Activated CD8-positive, alpha-beta T cell treated with anti-CD3 and anti-CD28 coated beads, Interleukin-2, amount 10 ng/mL, durations not matched to agents 7 days and 5 days (primary cell): ENCODE measurements around the gene RIN3. TPM values are rescaled to one million over a fixed set of nuclear protein-coding genes. Genes with fewer than 3 reads are reported as not detected.

Experiments
- ATAC-seq: fragments of 150-1000 bp; cut with Tn5 transposase; one replicate; pipeline ENCODE4 v1.10.0; 2021; ENCODE audit warnings: moderate library complexity
- CTCF ChIA-PET: fragments of 350-600 bp; sonication (Branson Sonifier 250); formaldehyde crosslinking; loops from one replicate; lab custom pipeline; 2021; ENCODE audit warnings: antibody characterized with exemption; lab: Charles Lee
- POLR2A ChIA-PET: fragments of 350-600 bp; sonication (Branson Sonifier 250); formaldehyde crosslinking; loops from one replicate; lab custom pipeline; 2021; ENCODE audit warnings: antibody characterized with exemption; lab: Charles Lee
- DNase-seq: peaks from one replicate; pipeline ENCODE4 v3.0.0-alpha.2; 2020
- H3K27ac Mint-ChIP-seq: one replicate; pipeline ENCODE4 v1.8.0; 2021; ENCODE audit warnings: mild to moderate bottlenecking, mixed read lengths
- H3K27me3 Mint-ChIP-seq: one replicate; pipeline ENCODE4 v1.8.0; 2021; ENCODE audit warnings: low read depth, mixed read lengths
- H3K36me3 Mint-ChIP-seq: one replicate; pipeline ENCODE4 v1.8.0; 2021; ENCODE audit warnings: low read depth, mixed read lengths
- H3K4me1 Mint-ChIP-seq: one replicate; pipeline ENCODE4 v1.8.0; 2021; ENCODE audit warnings: low read depth, mixed read lengths
- H3K4me3 Mint-ChIP-seq: one replicate; pipeline ENCODE4 v1.8.0; 2021; ENCODE audit warnings: mild to moderate bottlenecking, mixed read lengths
- H3K9me3 Mint-ChIP-seq: one replicate; pipeline ENCODE4 v1.8.0; 2022; ENCODE audit warnings: mixed read lengths; ENCODE audit not compliant: insufficient read depth
- total RNA-seq, 2 experiments: library from RNA; stranded (reverse); gene quantifications; one replicate each; pipeline ENCODE4 v1.2.3, GENCODE V29; 2021

Gene RIN3
- total RNA-seq, 2 experiments from 2014 or later: 85.6 to 89.0 TPM

GRCh38 chr14:92489394-92490238 lies 24.0 kb upstream of the RIN3 start:
- ChIA-PET POLR2A (interaction anchor here (0.5 kb wide), 1 partner anchor 73 kb away, joined by 3 read pairs; no protein-coding TSS in a partner anchor), CTCF (no interaction called here)
- H3K36me3 Mint-ChIP-seq: no peaks in the 10 kb centered on the region
- peaks cover 11% of the 10 kb centered on the region for H3K27me3 Mint-ChIP-seq
- no peaks in the 10 kb centered on the region for H3K9me3 Mint-ChIP-seq
- DNase-seq (no peak), ATAC-seq (no peak)
- peaks cover 7% of the 10 kb centered on the region for H3K4me1 Mint-ChIP-seq
- H3K27ac Mint-ChIP-seq: no peak overlapping the region
- no peak overlapping the region for H3K4me3 Mint-ChIP-seq

GRCh38 chr14:92490239-92490959 lies 23.2 kb upstream of the RIN3 start:
- ChIA-PET CTCF (no interaction called here), POLR2A (no interaction called here)
- H3K4me1 Mint-ChIP-seq: peaks cover 7% of the 10 kb centered on the region
- DNase-seq: no peak
- no peak for ATAC-seq
- H3K4me3 Mint-ChIP-seq: no peak overlapping the region
- no peak overlapping the region for H3K27ac Mint-ChIP-seq
- peaks cover 11% of the 10 kb centered on the region for H3K27me3 Mint-ChIP-seq
- H3K36me3 Mint-ChIP-seq: no peaks in the 10 kb centered on the region
- H3K9me3 Mint-ChIP-seq: no peaks in the 10 kb centered on the region

- ATAC-seq: no peak
- ChIA-PET CTCF (no interaction called here), POLR2A (no interaction called here)
- DNase-seq: no peak
- no peaks in the 10 kb centered on the region for H3K36me3 Mint-ChIP-seq
- no peaks in the 10 kb centered on the region for H3K9me3 Mint-ChIP-seq
- H3K4me3 Mint-ChIP-seq: no peak overlapping the region
- H3K27me3 Mint-ChIP-seq: peaks cover 12% of the 10 kb centered on the region
- peaks cover 8% of the 10 kb centered on the region for H3K4me1 Mint-ChIP-seq
- H3K27ac Mint-ChIP-seq: no peak overlapping the region
These were observed 21.8 kb upstream of the RIN3 start for GRCh38 chr14:92491782-92492181.

- Mint-ChIP-seq H3K36me3 (no peaks in the 10 kb centered on the region), H3K27ac (no peak overlapping the region), H3K9me3 (no peaks in the 10 kb centered on the region), H3K4me3 (no peak overlapping the region), H3K27me3 (peaks cover 10% of the 10 kb centered on the region), H3K4me1 (peaks cover 6% of the 10 kb centered on the region)
- POLR2A ChIA-PET: no interaction called here
- CTCF ChIA-PET: no interaction called here
- ATAC-seq: no peak
- DNase-seq: no peak
These were observed 21.3 kb upstream of the RIN3 start for GRCh38 chr14:92492258-92492657.

- H3K27me3 Mint-ChIP-seq: peaks cover 8% of the 10 kb centered on the region
- no peaks in the 10 kb centered on the region for H3K36me3 Mint-ChIP-seq
- peaks cover 4% of the 10 kb centered on the region for H3K4me1 Mint-ChIP-seq
- ChIA-PET CTCF (no interaction called here), POLR2A (no interaction called here)
- no peak overlapping the region for H3K4me3 Mint-ChIP-seq
- no peak for DNase-seq
- no peaks in the 10 kb centered on the region for H3K9me3 Mint-ChIP-seq
- no peak for ATAC-seq
- H3K27ac Mint-ChIP-seq: no peak overlapping the region
These were observed 20.6 kb upstream of the RIN3 start for GRCh38 chr14:92493024-92493423.

- ChIA-PET POLR2A (no interaction called here), CTCF (no interaction called here)
- H3K36me3 Mint-ChIP-seq: no peaks in the 10 kb centered on the region
- ATAC-seq (no peak), DNase-seq (no peak)
- peaks cover 8% of the 10 kb centered on the region for H3K27me3 Mint-ChIP-seq
- no peaks in the 10 kb centered on the region for H3K9me3 Mint-ChIP-seq
- no peak overlapping the region for H3K27ac Mint-ChIP-seq
- no peak overlapping the region for H3K4me3 Mint-ChIP-seq
- H3K4me1 Mint-ChIP-seq: peaks cover 4% of the 10 kb centered on the region
These were observed 20.1 kb upstream of the RIN3 start for GRCh38 chr14:92493492-92493891.

- ChIA-PET CTCF (no interaction called here), POLR2A (no interaction called here)
- ATAC-seq: no peak
These were observed 19.1 kb upstream of the RIN3 start for GRCh38 chr14:92494512-92494911.

GRCh38 chr14:92495027-92495426 lies 18.6 kb upstream of the RIN3 start:
- POLR2A ChIA-PET: no interaction called here
- Mint-ChIP-seq H3K9me3 (no peaks in the 10 kb centered on the region), H3K27ac (no peak overlapping the region), H3K27me3 (peaks cover 8% of the 10 kb centered on the region), H3K4me1 (peaks cover 4% of the 10 kb centered on the region), H3K36me3 (no peaks in the 10 kb centered on the region), H3K4me3 (no peak overlapping the region)
- no peak for DNase-seq
- ATAC-seq: no peak
- CTCF ChIA-PET: no interaction called here

More at GRCh38 chr14:92494512-92494911, 19.1 kb upstream of the RIN3 start:
- no peaks in the 10 kb centered on the region for H3K9me3 Mint-ChIP-seq
- no peak for DNase-seq
- H3K4me1 Mint-ChIP-seq: peaks cover 4% of the 10 kb centered on the region
- no peaks in the 10 kb centered on the region for H3K36me3 Mint-ChIP-seq
- H3K27ac Mint-ChIP-seq: no peak overlapping the region
- no peak overlapping the region for H3K4me3 Mint-ChIP-seq
- peaks cover 8% of the 10 kb centered on the region for H3K27me3 Mint-ChIP-seq

GRCh38 chr14:92496191-92496857 lies 17.3 kb upstream of the RIN3 start:
- ChIA-PET CTCF (interaction anchor here (0.6 kb wide), 1 partner anchor 1076 kb away, joined by 3 read pairs; no protein-coding TSS in a partner anchor), POLR2A (no interaction called here)
- Mint-ChIP-seq H3K4me1 (peaks cover 4% of the 10 kb centered on the region), H3K27ac (no peak overlapping the region), H3K4me3 (no peak overlapping the region), H3K36me3 (no peaks in the 10 kb centered on the region), H3K27me3 (peaks cover 8% of the 10 kb centered on the region), H3K9me3 (no peaks in the 10 kb centered on the region)
- DNase-seq: no peak
- ATAC-seq: no peak

- no peak for ATAC-seq
- peaks cover 8% of the 10 kb centered on the region for H3K27me3 Mint-ChIP-seq
These were observed 16.2 kb upstream of the RIN3 start for GRCh38 chr14:92497391-92497790.

GRCh38 chr14:92499234-92499633 lies 14.3 kb upstream of the RIN3 start:
- H3K27me3 Mint-ChIP-seq: peaks cover 2% of the 10 kb centered on the region
- POLR2A ChIA-PET: no interaction called here
- ATAC-seq (no peak), DNase-seq (no peak)
- H3K27ac Mint-ChIP-seq: no peak overlapping the region
- CTCF ChIA-PET: interaction anchor here (2.3 kb wide), 1 partner anchor 10 kb away, joined by 7 read pairs; no protein-coding TSS in a partner anchor
- H3K9me3 Mint-ChIP-seq: no peaks in the 10 kb centered on the region
- H3K4me1 Mint-ChIP-seq: peaks cover 4% of the 10 kb centered on the region
- H3K4me3 Mint-ChIP-seq: no peak overlapping the region
- no peaks in the 10 kb centered on the region for H3K36me3 Mint-ChIP-seq

More at GRCh38 chr14:92497391-92497790, 16.2 kb upstream of the RIN3 start:
- CTCF ChIA-PET: no interaction called here
- Mint-ChIP-seq H3K27ac (no peak overlapping the region), H3K36me3 (no peaks in the 10 kb centered on the region), H3K4me3 (no peak overlapping the region), H3K9me3 (no peaks in the 10 kb centered on the region), H3K4me1 (peaks cover 4% of the 10 kb centered on the region)
- POLR2A ChIA-PET: no interaction called here
- no peak for DNase-seq
